CD4-positive, alpha-beta memory T cell (primary cell): Measurements from ENCODE around the gene LRTM2. TPM values are rescaled to one million over a fixed set of nuclear protein-coding genes. Genes with fewer than 3 reads are reported as not detected.

Experiments used
- CTCF ChIA-PET: fragments of 350-600 bp; sonication (Branson Sonifier 250); formaldehyde crosslinking; loops from one replicate; lab custom pipeline; 2021; ENCODE audit warnings: inconsistent platforms; ENCODE audit not compliant: partially characterized antibody; lab: Charles Lee
- POLR2A ChIA-PET: fragments of 350-600 bp; sonication (Branson Sonifier 250); formaldehyde crosslinking; loops from one replicate; lab custom pipeline; 2021; ENCODE audit not compliant: partially characterized antibody; lab: Charles Lee
- DNase-seq, 5 donors: peaks; one replicate each; pipeline versions ENCODE4 v3.0.0 to v3.0.0-alpha.2; 2020 to 2022; ENCODE audit warnings: mixed read lengths in 1 of 5
- H3K27ac ChIP-seq: one replicate; pipeline ENCODE4 v1.7.0; 2013; ENCODE audit warnings: low read depth, low read length
- H3K27me3 ChIP-seq: 2 replicates; pipeline ENCODE4 v1.7.0; 2013; ENCODE audit warnings: mild to moderate bottlenecking, low read length, moderate library complexity; ENCODE audit not compliant: insufficient read depth
- H3K36me3 ChIP-seq: 2 replicates; pipeline ENCODE4 v1.7.0; 2013; ENCODE audit warnings: mild to moderate bottlenecking, low read length, moderate library complexity; ENCODE audit not compliant: insufficient read depth
- H3K4me1 ChIP-seq: 2 replicates; pipeline ENCODE4 v1.7.0; 2013; ENCODE audit warnings: mild to moderate bottlenecking, low read length, moderate library complexity; ENCODE audit not compliant: insufficient read depth
- H3K4me3 ChIP-seq, 2 donors: one replicate each; pipeline ENCODE4 v1.7.0; 2013; ENCODE audit warnings: low read length in 2 of 2, mild to moderate bottlenecking in 1 of 2
- H3K9me3 ChIP-seq, 2 donors: one replicate each; pipeline ENCODE4 v1.7.0; 2013; ENCODE audit warnings: low read length in 2 of 2, control low read depth in 1 of 2; ENCODE audit not compliant: control insufficient read depth in 1 of 2
- H3K27ac Mint-ChIP-seq, 7 donors: one replicate each; pipeline ENCODE4 v1.8.0; 2020 to 2021; ENCODE audit warnings: mixed read lengths in 7 of 7, mild to moderate bottlenecking in 6 of 7, inconsistent platforms in 3 of 7, moderate library complexity in 3 of 7
- H3K27me3 Mint-ChIP-seq, 2 donors: one replicate each; pipeline ENCODE4 v1.8.0; 2020 to 2021; ENCODE audit warnings: mixed read lengths in 2 of 2
- H3K36me3 Mint-ChIP-seq, 2 donors: one replicate each; pipeline ENCODE4 v1.8.0; 2020 to 2021; ENCODE audit warnings: mixed read lengths in 2 of 2, inconsistent platforms in 1 of 2, mild to moderate bottlenecking in 1 of 2
- H3K4me1 Mint-ChIP-seq, 4 donors: one replicate each; pipeline ENCODE4 v1.8.0; 2020 to 2021; ENCODE audit warnings: mixed read lengths in 4 of 4, mild to moderate bottlenecking in 1 of 4
- H3K4me3 Mint-ChIP-seq, 8 donors: one replicate each; pipeline ENCODE4 v1.8.0; 2020 to 2021; ENCODE audit warnings: mixed read lengths in 8 of 8, mild to moderate bottlenecking in 7 of 8, moderate library complexity in 6 of 8, inconsistent platforms in 3 of 8
- H3K9me3 Mint-ChIP-seq, 8 donors: one replicate each; pipeline ENCODE4 v1.8.0; 2020 to 2021; ENCODE audit warnings: mixed read lengths in 8 of 8, mild to moderate bottlenecking in 5 of 8, inconsistent platforms in 3 of 8, moderate library complexity in 1 of 8
- intact Hi-C: fragments of 100-400 bp; cut with micrococcal nuclease; formaldehyde crosslinking; loops from one replicate; pipeline ENCODE4 v1.15.1; 2023
- polyA plus RNA-seq, 2 donors: library from polyadenylated mRNA; unstranded; fragments of 300-500 nt; fragmentation: Illumina TruSeq; gene quantifications; one replicate each; pipeline ENCODE4 v1.2.3, GENCODE V29; 2021
- total RNA-seq, 2 experiments: library from RNA; stranded (reverse); gene quantifications; one replicate each; pipeline ENCODE4 v1.2.3, GENCODE V29; 2021

Gene LRTM2
- total and polyA plus RNA-seq, 4 experiments from 2014 or later: not detected

GRCh38 chr12:1842183-1842904, 22.0 kb downstream of the LRTM2 start:
- Mint-ChIP-seq H3K9me3 (no peaks in the 10 kb centered on the region), H3K4me1 (no peaks in the 10 kb centered on the region), H3K27me3 (peaks cover 2 to 6% of the 10 kb centered on the region in 2 donors), H3K36me3 (no peaks in the 10 kb centered on the region), H3K4me3 (no peak overlapping the region), H3K27ac (no peak overlapping the region)
- no peak for DNase-seq
- Histone ChIP-seq H3K4me3 (no peak overlapping the region), H3K27ac (no peak overlapping the region), H3K9me3 (no peaks in the 10 kb centered on the region), H3K27me3 (no peaks in the 10 kb centered on the region), H3K4me1 (no peaks in the 10 kb centered on the region), H3K36me3 (no peaks in the 10 kb centered on the region)
- ChIA-PET POLR2A (no interaction called here), CTCF (no interaction called here)
- intact Hi-C loops: no loop called here

GRCh38 chr12:1842905-1843640, 22.7 kb downstream of the LRTM2 start:
- Mint-ChIP-seq H3K9me3 (no peaks in the 10 kb centered on the region), H3K27ac (no peak overlapping the region), H3K4me1 (no peaks in the 10 kb centered on the region), H3K36me3 (no peaks in the 10 kb centered on the region), H3K27me3 (peaks cover 2 to 6% of the 10 kb centered on the region in 2 donors), H3K4me3 (no peak overlapping the region)
- no peaks in the 10 kb centered on the region for H3K4me1 ChIP-seq
- no peaks in the 10 kb centered on the region for H3K27me3 ChIP-seq
- ChIA-PET POLR2A (no interaction called here), CTCF (no interaction called here)
- H3K9me3 ChIP-seq: no peaks in the 10 kb centered on the region
- H3K27ac ChIP-seq: no peak overlapping the region
- H3K36me3 ChIP-seq: no peaks in the 10 kb centered on the region
- intact Hi-C loops: no loop called here
- no peak overlapping the region for H3K4me3 ChIP-seq
- no peak for DNase-seq

- no peaks in the 10 kb centered on the region for H3K27me3 ChIP-seq
- intact Hi-C loops: no loop called here
- no peak for DNase-seq
- ChIA-PET POLR2A (no interaction called here), CTCF (no interaction called here)
- no peaks in the 10 kb centered on the region for H3K36me3 ChIP-seq
- H3K4me3 ChIP-seq: no peak overlapping the region
- Mint-ChIP-seq H3K27me3 (peaks cover 2 to 6% of the 10 kb centered on the region in 2 donors), H3K9me3 (no peaks in the 10 kb centered on the region), H3K4me1 (no peaks in the 10 kb centered on the region), H3K4me3 (no peak overlapping the region), H3K27ac (no peak overlapping the region), H3K36me3 (no peaks in the 10 kb centered on the region)
- H3K9me3 ChIP-seq: no peaks in the 10 kb centered on the region
- no peaks in the 10 kb centered on the region for H3K4me1 ChIP-seq
- H3K27ac ChIP-seq: no peak overlapping the region
Observed at GRCh38 chr12:1843641-1844005, 23.3 kb downstream of the LRTM2 start.

GRCh38 chr12:1844223-1844622, 23.9 kb downstream of the LRTM2 start:
- intact Hi-C loops: no loop called here
- Mint-ChIP-seq H3K4me3 (no peak overlapping the region), H3K4me1 (no peaks in the 10 kb centered on the region), H3K36me3 (no peaks in the 10 kb centered on the region), H3K27ac (peak overlapping the region in 1 of 7 donors; percentile 4), H3K27me3 (peaks cover 2 to 6% of the 10 kb centered on the region in 2 donors), H3K9me3 (no peaks in the 10 kb centered on the region)
- no peak overlapping the region for H3K27ac ChIP-seq
- no peak overlapping the region for H3K4me3 ChIP-seq
- no peaks in the 10 kb centered on the region for H3K27me3 ChIP-seq
- POLR2A ChIA-PET: no interaction called here
- H3K9me3 ChIP-seq: no peaks in the 10 kb centered on the region
- no peaks in the 10 kb centered on the region for H3K4me1 ChIP-seq
- CTCF ChIA-PET: no interaction called here
- DNase-seq: no peak
- no peaks in the 10 kb centered on the region for H3K36me3 ChIP-seq

GRCh38 chr12:1844661-1845409, 24.5 kb downstream of the LRTM2 start:
- no peaks in the 10 kb centered on the region for H3K4me1 ChIP-seq
- H3K27ac ChIP-seq: no peak overlapping the region
- ChIA-PET POLR2A (no interaction called here), CTCF (no interaction called here)
- DNase-seq: no peak
- H3K4me3 Mint-ChIP-seq: no peak overlapping the region
- H3K27me3 Mint-ChIP-seq: peaks cover 2 to 6% of the 10 kb centered on the region in 2 donors
- H3K4me3 ChIP-seq: no peak overlapping the region
- H3K36me3 Mint-ChIP-seq: no peaks in the 10 kb centered on the region
- intact Hi-C loops: no loop called here
- no peaks in the 10 kb centered on the region for H3K36me3 ChIP-seq
- H3K27ac Mint-ChIP-seq: no peak overlapping the region
- H3K27me3 ChIP-seq: no peaks in the 10 kb centered on the region
- H3K9me3 Mint-ChIP-seq: no peaks in the 10 kb centered on the region
- no peaks in the 10 kb centered on the region for H3K9me3 ChIP-seq
- no peaks in the 10 kb centered on the region for H3K4me1 Mint-ChIP-seq

GRCh38 chr12:1845427-1845826, 25.1 kb downstream of the LRTM2 start:
- ChIA-PET CTCF (no interaction called here), POLR2A (no interaction called here)
- no peak overlapping the region for H3K27ac Mint-ChIP-seq
- no peaks in the 10 kb centered on the region for H3K4me1 ChIP-seq
- no peaks in the 10 kb centered on the region for H3K4me1 Mint-ChIP-seq
- no peaks in the 10 kb centered on the region for H3K36me3 ChIP-seq
- intact Hi-C loops: no loop called here
- no peak overlapping the region for H3K4me3 ChIP-seq
- DNase-seq: no peak
- no peaks in the 10 kb centered on the region for H3K9me3 ChIP-seq
- H3K27ac ChIP-seq: no peak overlapping the region
- no peaks in the 10 kb centered on the region for H3K9me3 Mint-ChIP-seq
- peaks cover 2 to 6% of the 10 kb centered on the region in 2 donors for H3K27me3 Mint-ChIP-seq
- H3K4me3 Mint-ChIP-seq: no peak overlapping the region
- H3K36me3 Mint-ChIP-seq: no peaks in the 10 kb centered on the region
- no peaks in the 10 kb centered on the region for H3K27me3 ChIP-seq

GRCh38 chr12:1845886-1846285, 25.5 kb downstream of the LRTM2 start:
- no peak overlapping the region for H3K27ac Mint-ChIP-seq
- no peaks in the 10 kb centered on the region for H3K36me3 Mint-ChIP-seq
- H3K4me1 Mint-ChIP-seq: no peaks in the 10 kb centered on the region
- no peaks in the 10 kb centered on the region for H3K9me3 ChIP-seq
- no peaks in the 10 kb centered on the region for H3K9me3 Mint-ChIP-seq
- no peak for DNase-seq
- peaks cover 2 to 6% of the 10 kb centered on the region in 2 donors for H3K27me3 Mint-ChIP-seq
- no peak overlapping the region for H3K4me3 Mint-ChIP-seq
- intact Hi-C loops: no loop called here
- CTCF ChIA-PET: no interaction called here
- no peaks in the 10 kb centered on the region for H3K36me3 ChIP-seq
- H3K27me3 ChIP-seq: no peaks in the 10 kb centered on the region
- POLR2A ChIA-PET: no interaction called here
- no peaks in the 10 kb centered on the region for H3K4me1 ChIP-seq
- H3K27ac ChIP-seq: no peak overlapping the region
- H3K4me3 ChIP-seq: no peak overlapping the region
